WI38 (cell line): ENCODE results near the gene ASXL1.

Source experiments
- H3K4me3 ChIP-seq: 2 replicates; pipeline ENCODE4 v1.5.1; 2011; ENCODE audit warnings: low read depth, mild to moderate bottlenecking, control low read depth, low read length
- TF ChIP-seq, protein P1 (sequence below): IDR thresholded peaks from 2 replicates; pipeline ENCODE4 v1.5.1; 2012; ENCODE audit warnings: low read depth, mild to moderate bottlenecking, control low read depth, low read length

ASXL1 gene

DNA sequence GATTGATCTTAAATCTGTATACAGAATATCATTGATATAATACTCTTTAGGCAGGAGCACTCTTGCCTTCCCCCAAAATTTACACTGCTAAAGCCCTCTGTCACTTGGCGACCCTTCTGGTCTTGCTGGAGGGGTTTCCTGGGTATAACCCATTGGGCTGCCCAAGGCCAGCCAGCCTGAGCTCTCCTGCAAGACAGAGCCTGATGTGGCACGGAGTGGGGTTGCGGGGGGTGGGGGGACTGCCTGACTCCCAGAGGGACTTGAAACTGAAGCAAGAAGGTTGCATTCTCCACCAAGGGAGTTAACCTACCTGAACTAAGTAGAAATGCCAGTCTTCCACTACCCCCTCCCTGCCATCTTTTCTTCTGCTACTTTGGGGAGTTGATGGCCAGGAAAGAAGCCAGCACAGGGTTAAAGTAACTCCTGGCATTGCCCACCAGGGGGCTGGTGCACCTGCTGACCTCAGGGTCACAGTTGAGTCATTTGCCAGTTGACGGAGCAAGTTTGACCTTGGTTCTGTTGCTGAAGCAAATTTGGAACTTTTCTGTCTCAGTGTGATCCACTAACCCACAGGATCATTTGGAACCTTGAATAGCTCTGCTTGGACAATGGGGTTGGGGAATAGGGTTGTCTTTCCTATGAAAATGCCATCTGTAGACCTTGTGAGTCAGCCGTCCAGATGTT, 79.4 kb downstream of the ASXL1 start:
- TF ChIP-seq, protein P1, sequence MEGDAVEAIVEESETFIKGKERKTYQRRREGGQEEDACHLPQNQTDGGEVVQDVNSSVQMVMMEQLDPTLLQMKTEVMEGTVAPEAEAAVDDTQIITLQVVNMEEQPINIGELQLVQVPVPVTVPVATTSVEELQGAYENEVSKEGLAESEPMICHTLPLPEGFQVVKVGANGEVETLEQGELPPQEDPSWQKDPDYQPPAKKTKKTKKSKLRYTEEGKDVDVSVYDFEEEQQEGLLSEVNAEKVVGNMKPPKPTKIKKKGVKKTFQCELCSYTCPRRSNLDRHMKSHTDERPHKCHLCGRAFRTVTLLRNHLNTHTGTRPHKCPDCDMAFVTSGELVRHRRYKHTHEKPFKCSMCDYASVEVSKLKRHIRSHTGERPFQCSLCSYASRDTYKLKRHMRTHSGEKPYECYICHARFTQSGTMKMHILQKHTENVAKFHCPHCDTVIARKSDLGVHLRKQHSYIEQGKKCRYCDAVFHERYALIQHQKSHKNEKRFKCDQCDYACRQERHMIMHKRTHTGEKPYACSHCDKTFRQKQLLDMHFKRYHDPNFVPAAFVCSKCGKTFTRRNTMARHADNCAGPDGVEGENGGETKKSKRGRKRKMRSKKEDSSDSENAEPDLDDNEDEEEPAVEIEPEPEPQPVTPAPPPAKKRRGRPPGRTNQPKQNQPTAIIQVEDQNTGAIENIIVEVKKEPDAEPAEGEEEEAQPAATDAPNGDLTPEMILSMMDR: peak; percentile 19; the same call in 1 of the 2 replicates
- H3K4me3 ChIP-seq: no peak overlapping the region

DNA sequence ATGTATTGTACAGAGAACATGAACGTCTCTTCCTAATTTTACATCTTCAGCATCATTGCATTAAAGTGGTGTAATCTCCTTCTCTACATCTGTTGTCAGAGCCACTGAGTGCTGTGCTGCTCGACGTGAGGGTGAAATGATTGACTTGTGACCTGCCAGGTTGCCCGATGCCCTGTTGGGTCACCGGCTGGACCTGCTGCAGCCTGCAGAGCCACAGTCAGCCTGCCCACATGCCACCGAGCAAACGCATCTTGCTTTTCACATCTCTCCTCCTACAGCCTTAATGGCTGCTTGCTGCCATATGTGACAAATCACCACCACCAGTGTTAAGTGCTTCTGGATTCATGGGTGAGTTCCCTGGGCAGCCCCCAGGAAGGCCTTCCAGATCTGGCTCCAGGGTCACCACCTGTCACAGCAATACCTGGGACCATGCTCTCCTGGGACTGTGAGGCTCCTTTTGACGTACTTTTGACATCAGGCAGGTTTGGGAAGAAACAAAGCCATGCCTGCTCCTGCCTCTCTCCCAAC, 80.3 kb downstream of the ASXL1 start:
- TF ChIP-seq, protein P1: no peak
- H3K4me3 ChIP-seq: no peak overlapping the region

- TF ChIP-seq, protein P1: no peak
- no peak overlapping the region for H3K4me3 ChIP-seq
Measured at GRCh38 chr20:32439132-32439829, 81.2 kb downstream of the ASXL1 start.

- TF ChIP-seq, protein P1: no peak
- no peak overlapping the region for H3K4me3 ChIP-seq
Measured at GRCh38 chr20:32440069-32440757, 82.1 kb downstream of the ASXL1 start.

GRCh38 chr20:32440758-32441078, 82.6 kb downstream of the ASXL1 start:
- H3K4me3 ChIP-seq: no peak overlapping the region
- TF ChIP-seq, protein P1: no peak

GRCh38 chr20:32441638-32442037, 83.5 kb downstream of the ASXL1 start:
- H3K4me3 ChIP-seq: no peak overlapping the region
- TF ChIP-seq, protein P1: no peak
